Activated CD8-positive, alpha-beta T cell treated with anti-CD3 and anti-CD28 coated beads for 36 hours (primary cell): ENCODE measurements around the gene TTYH2. TPM values are rescaled to one million over a fixed set of nuclear protein-coding genes. Genes with fewer than 3 reads are reported as not detected.

ENCODE experiments used
- ATAC-seq: fragments of 200-7000 bp; cut with Tn5 transposase; one replicate; pipeline ENCODE4 v1.10.0; 2021; ENCODE audit warnings: mild to moderate bottlenecking, moderate library complexity
- CTCF ChIA-PET: fragments of 350-600 bp; sonication (Branson Sonifier 250); formaldehyde crosslinking; loops from one replicate; lab custom pipeline; 2021; ENCODE audit warnings: antibody characterized with exemption; lab: Charles Lee
- POLR2A ChIA-PET: fragments of 350-600 bp; sonication (Branson Sonifier 250); formaldehyde crosslinking; loops from one replicate; lab custom pipeline; 2021; ENCODE audit warnings: antibody characterized with exemption; lab: Charles Lee
- DNase-seq: peaks from one replicate; pipeline ENCODE4 v3.0.0-alpha.2; 2020
- H3K27ac Mint-ChIP-seq: one replicate; pipeline ENCODE4 v1.8.0; 2021; ENCODE audit warnings: mild to moderate bottlenecking, mixed read lengths
- H3K27me3 Mint-ChIP-seq: one replicate; pipeline ENCODE4 v1.8.0; 2021; ENCODE audit warnings: mixed read lengths
- H3K36me3 Mint-ChIP-seq: one replicate; pipeline ENCODE4 v1.8.0; 2021; ENCODE audit warnings: low read depth, mixed read lengths
- H3K4me1 Mint-ChIP-seq: one replicate; pipeline ENCODE4 v1.8.0; 2021; ENCODE audit warnings: low read depth, mixed read lengths
- H3K4me3 Mint-ChIP-seq: one replicate; pipeline ENCODE4 v1.8.0; 2021; ENCODE audit warnings: mild to moderate bottlenecking, moderate library complexity, mixed read lengths
- H3K9me3 Mint-ChIP-seq: one replicate; pipeline ENCODE4 v1.8.0; 2021; ENCODE audit warnings: mixed read lengths
- CTCF ChIP-seq: fragments of 200-600 bp; IDR thresholded peaks from one replicate; pipeline ENCODE4 v1.8.0; 2022; ENCODE audit warnings: antibody characterized with exemption, mild to moderate bottlenecking
- intact Hi-C: fragments of 100-400 bp; cut with micrococcal nuclease; formaldehyde crosslinking; loops from one replicate; pipeline ENCODE4 v1.10.0; 2022
- total RNA-seq, 2 experiments: library from RNA; stranded (reverse); gene quantifications; one replicate each; pipeline ENCODE4 v1.2.3, GENCODE V29; 2021

The TTYH2 gene
- total RNA-seq, 2 experiments from 2014 or later, result 3.4 to 4.9 TPM

- intact Hi-C loops, result no loop called here
- no peaks in the 10 kb centered on the region for H3K9me3 Mint-ChIP-seq
- ChIA-PET POLR2A (interaction anchor here (1.2 kb wide), 1 partner anchor 8 kb away, joined by 3 read pairs; no protein-coding TSS in a partner anchor), CTCF (no interaction called here)
- H3K4me1 Mint-ChIP-seq, result no peaks in the 10 kb centered on the region
- H3K36me3 Mint-ChIP-seq, result no peaks in the 10 kb centered on the region
- no peak overlapping the region for H3K4me3 Mint-ChIP-seq
- no peak for DNase-seq
- no peak overlapping the region for H3K27ac Mint-ChIP-seq
- ATAC-seq, result no peak
- TF ChIP-seq CTCF, result no peak
- peaks cover 4% of the 10 kb centered on the region for H3K27me3 Mint-ChIP-seq
Observed at GRCh38 chr17:74267987-74268499, 54.7 kb downstream of the TTYH2 start.

- DNase-seq (no peak), ATAC-seq (no peak)
- POLR2A ChIA-PET, result interaction anchor here (1.2 kb wide), 1 partner anchor 8 kb away, joined by 3 read pairs; no protein-coding TSS in a partner anchor
- no peaks in the 10 kb centered on the region for H3K36me3 Mint-ChIP-seq
- intact Hi-C loops, result no loop called here
- CTCF ChIA-PET, result interaction anchor here (2.2 kb wide), 1 partner anchor 69 kb away, joined by 6 read pairs; no protein-coding TSS in a partner anchor
- peaks cover 4% of the 10 kb centered on the region for H3K27me3 Mint-ChIP-seq
- TF ChIP-seq CTCF, result no peak
- H3K27ac Mint-ChIP-seq, result no peak overlapping the region
- no peaks in the 10 kb centered on the region for H3K4me1 Mint-ChIP-seq
- H3K9me3 Mint-ChIP-seq, result no peaks in the 10 kb centered on the region
- H3K4me3 Mint-ChIP-seq, result no peak overlapping the region
Observed at GRCh38 chr17:74268558-74268957, 55.2 kb downstream of the TTYH2 start.

- ChIA-PET POLR2A (interaction anchor here (0.9 kb wide), 1 partner anchor 14 kb away, joined by 3 read pairs; no protein-coding TSS in a partner anchor), CTCF (interaction anchor here (0.8 to 2.2 kb wide), 2 partner anchors 71 to 98 kb away, joined by 3 to 6 read pairs; partner anchors contain the start of gene GPR142)
- intact Hi-C loops, result no loop called here
- H3K4me3 Mint-ChIP-seq, result no peak overlapping the region
- no peaks in the 10 kb centered on the region for H3K36me3 Mint-ChIP-seq
- no peaks in the 10 kb centered on the region for H3K9me3 Mint-ChIP-seq
- peaks cover 8% of the 10 kb centered on the region for H3K27me3 Mint-ChIP-seq
- H3K27ac Mint-ChIP-seq, result no peak overlapping the region
- H3K4me1 Mint-ChIP-seq, result peaks cover 13% of the 10 kb centered on the region
- no peak for ATAC-seq
- TF ChIP-seq CTCF, result no peak
- no peak for DNase-seq
Observed at GRCh38 chr17:74270333-74270732, 57.0 kb downstream of the TTYH2 start.

GRCh38 chr17:74271281-74271680 is 57.9 kb downstream of the TTYH2 start:
- Mint-ChIP-seq H3K4me1 (peaks cover 13% of the 10 kb centered on the region), H3K4me3 (no peak overlapping the region), H3K9me3 (no peaks in the 10 kb centered on the region), H3K36me3 (no peaks in the 10 kb centered on the region), H3K27ac (no peak overlapping the region), H3K27me3 (peaks cover 8% of the 10 kb centered on the region)
- TF ChIP-seq CTCF, result no peak
- no peak for DNase-seq
- no peak for ATAC-seq
- intact Hi-C loops, result no loop called here
- CTCF ChIA-PET, result interaction anchor here (0.8 kb wide), 1 partner anchor 97 kb away, joined by 3 read pairs; the partner anchor contains the start of gene GPR142
- POLR2A ChIA-PET, result interaction anchor here (0.9 kb wide), 1 partner anchor 13 kb away, joined by 3 read pairs; no protein-coding TSS in a partner anchor

- no peak for DNase-seq
- no peak for ATAC-seq
- peaks cover 8% of the 10 kb centered on the region for H3K27me3 Mint-ChIP-seq
Observed at GRCh38 chr17:74271901-74272561, 58.7 kb downstream of the TTYH2 start.

More at GRCh38 chr17:74271901-74272561, 58.7 kb downstream of the TTYH2 start:
- Mint-ChIP-seq H3K27ac (no peak overlapping the region), H3K9me3 (no peaks in the 10 kb centered on the region), H3K4me3 (no peak overlapping the region), H3K4me1 (peaks cover 13% of the 10 kb centered on the region), H3K36me3 (no peaks in the 10 kb centered on the region)
- CTCF ChIA-PET, result no interaction called here
- intact Hi-C loops, result no loop called here
- POLR2A ChIA-PET, result no interaction called here
- TF ChIP-seq CTCF, result no peak
